ENCODE results near the gene GAL3ST3.

GRCh38 chr11:66003291-66003690 lies 45.7 kb downstream of the GAL3ST3 start:
- TF ChIP-seq CTCF (IDR thresholded peaks at IDR 0.05; ENCODE audit: poor library complexity) (no peak), EZH2 (IDR thresholded peaks at IDR 0.05; ENCODE audit: borderline replicate concordance) (no peak), EZH2phosphoT487 (IDR thresholded peaks at IDR 0.05; ENCODE audit: low read depth, severe bottlenecking, unreplicated experiment) (no peak)
